Lower leg skin (tissue), 3 donors: ENCODE measurements around the gene SEPTIN8.

Experiments
- POLR2A ChIP-seq, 2 donors: fragments of 450-650 bp; IDR thresholded peaks; one replicate each; pipeline ENCODE4 v1.6.1; 2016 to 2017; ENCODE audit warnings: antibody characterized with exemption in 2 of 2, mild to moderate bottlenecking in 1 of 2, moderate library complexity in 1 of 2
- TF ChIP-seq, protein P1 (sequence below), 3 donors: fragments of 450-650 bp; IDR thresholded peaks; one replicate each; pipeline ENCODE4 v1.5.1; 2016; ENCODE audit warnings: antibody characterized with exemption in 3 of 3, mild to moderate bottlenecking in 3 of 3, moderate library complexity in 2 of 3

DNA sequence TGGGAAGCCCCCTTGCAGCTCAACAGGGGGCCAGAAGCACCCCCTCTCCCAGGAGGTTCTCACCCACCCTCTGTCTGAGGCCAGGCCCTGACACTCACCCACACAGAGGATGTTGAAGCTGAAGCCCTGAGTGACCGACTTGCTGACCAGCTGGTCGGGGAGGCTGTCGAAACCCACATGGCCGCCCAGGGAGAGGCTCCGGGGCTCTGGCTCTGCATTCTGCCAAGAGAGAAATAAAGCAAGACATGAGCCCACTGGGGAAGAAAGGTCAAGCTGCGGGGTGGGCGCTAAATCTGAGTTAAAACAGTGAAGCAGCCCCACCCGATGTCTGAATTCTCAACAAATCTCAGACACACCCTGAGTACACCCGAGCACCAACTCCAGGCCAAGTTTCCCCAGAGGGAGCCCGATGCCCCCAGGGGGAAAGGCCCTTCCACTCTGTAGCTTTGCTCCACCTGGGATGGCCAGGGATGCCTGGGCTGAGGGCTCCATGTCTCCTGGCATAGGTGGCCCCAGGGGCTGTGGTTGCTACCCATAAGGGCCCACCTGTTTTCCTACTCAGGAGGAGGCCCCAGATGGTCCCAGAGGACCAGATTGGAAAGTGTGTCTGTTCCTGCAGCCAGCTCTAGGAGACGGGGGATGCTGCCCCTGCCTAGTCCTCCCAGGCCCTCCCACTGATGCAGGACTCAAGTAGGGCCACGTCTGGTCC is 11.6 kb downstream of the SEPTIN8 start:
- TF ChIP-seq, protein P1, sequence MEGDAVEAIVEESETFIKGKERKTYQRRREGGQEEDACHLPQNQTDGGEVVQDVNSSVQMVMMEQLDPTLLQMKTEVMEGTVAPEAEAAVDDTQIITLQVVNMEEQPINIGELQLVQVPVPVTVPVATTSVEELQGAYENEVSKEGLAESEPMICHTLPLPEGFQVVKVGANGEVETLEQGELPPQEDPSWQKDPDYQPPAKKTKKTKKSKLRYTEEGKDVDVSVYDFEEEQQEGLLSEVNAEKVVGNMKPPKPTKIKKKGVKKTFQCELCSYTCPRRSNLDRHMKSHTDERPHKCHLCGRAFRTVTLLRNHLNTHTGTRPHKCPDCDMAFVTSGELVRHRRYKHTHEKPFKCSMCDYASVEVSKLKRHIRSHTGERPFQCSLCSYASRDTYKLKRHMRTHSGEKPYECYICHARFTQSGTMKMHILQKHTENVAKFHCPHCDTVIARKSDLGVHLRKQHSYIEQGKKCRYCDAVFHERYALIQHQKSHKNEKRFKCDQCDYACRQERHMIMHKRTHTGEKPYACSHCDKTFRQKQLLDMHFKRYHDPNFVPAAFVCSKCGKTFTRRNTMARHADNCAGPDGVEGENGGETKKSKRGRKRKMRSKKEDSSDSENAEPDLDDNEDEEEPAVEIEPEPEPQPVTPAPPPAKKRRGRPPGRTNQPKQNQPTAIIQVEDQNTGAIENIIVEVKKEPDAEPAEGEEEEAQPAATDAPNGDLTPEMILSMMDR (IDR thresholded peaks at IDR 0.05) = no peak
- no peak for TF ChIP-seq POLR2A (IDR thresholded peaks at IDR 0.05)
